K562 (cell line): Measurements from ENCODE around the gene AKNA. TPM values are rescaled to one million over a fixed set of nuclear protein-coding genes. Genes with fewer than 3 reads are reported as not detected.

Experiments
- ATAC-seq: fragments of 200-7000 bp; cut with Tn5 transposase; 3 replicates; pipeline ENCODE4 v1.9.1; 2020; ENCODE audit warnings: moderate library complexity
- BruUV-seq: library from RNA; stranded (reverse); fragments of 400-500 nt; replicated peaks from 2 replicates; lab custom pipeline; 2021; lab: Mats Ljungman, UMichigan
- CTCF ChIA-PET: fragments of 300-600 bp; formaldehyde crosslinking; extraction: SDS; loops from one replicate; lab custom pipeline; 2021; ENCODE audit warnings: low intra/inter-chr PET ratio; lab: Yijun Ruan, JAX
- POLR2A ChIA-PET: fragments of 300-600, 350-650 bp; sonication (Branson Sonifier 250); formaldehyde crosslinking; extraction: SDS; loops from one replicate; lab custom pipeline; 2021; ENCODE audit warnings: antibody characterized with exemption, inconsistent platforms; lab: Yijun Ruan, JAX
- DNase-seq, 4 experiments: peaks; one replicate each; pipeline versions ENCODE4 v3.0.0 to v3.0.0-alpha.2; 2011 to 2018; ENCODE audit warnings: low spot score in 3 of 4, mixed read lengths in 3 of 4; ENCODE audit errors: extremely low read depth in 1 of 4
- FAIRE-seq: peaks from 2 replicates; lab custom pipeline; 2011; peaks lifted over from hg19 to GRCh38; lab: Jason Lieb, UNC
- H2AFZ ChIP-seq: 2 replicates; pipeline ENCODE4 v1.6.0; 2011; ENCODE audit warnings: low read depth, low read length, control low read depth, inconsistent platforms
- H3K27ac ChIP-seq: fragments of 200-600 bp; 3 replicates; pipeline ENCODE4 v1.8.0; 2011; ENCODE audit warnings: low read depth, mild to moderate bottlenecking, control low read depth, inconsistent platforms, low read length, moderate library complexity, mixed read lengths; ENCODE audit errors: extremely low read depth
- H3K27me3 ChIP-seq, 2 experiments: fragments of 300-600 bp in 1 of 2; 2 replicates in 1 of 2; 3 replicates in 1 of 2; pipeline versions ENCODE4 v1.6.0 to v1.8.0; 2011; ENCODE audit warnings: inconsistent platforms in 2 of 2, low read length in 2 of 2, mild to moderate bottlenecking in 1 of 2, mixed read lengths in 1 of 2, moderate library complexity in 1 of 2; ENCODE audit not compliant: control insufficient read depth in 2 of 2, insufficient read depth in 2 of 2
- H3K36me3 ChIP-seq: fragments of 300-600 bp; 3 replicates; pipeline ENCODE4 v1.8.0; 2011; ENCODE audit warnings: mild to moderate bottlenecking, low read length, inconsistent platforms; ENCODE audit not compliant: control insufficient read depth, insufficient read depth
- H3K4me1 ChIP-seq, 2 experiments: fragments of 200-600 bp in 1 of 2; replicated peaks in 1 of 2; 2 replicates in 1 of 2; 3 replicates in 1 of 2; pipeline versions ENCODE4 v1.5.1 to v1.8.0; 2011; ENCODE audit warnings: inconsistent platforms in 2 of 2, low read length in 2 of 2, mild to moderate bottlenecking in 1 of 2, mixed read lengths in 1 of 2, moderate library complexity in 1 of 2; ENCODE audit not compliant: control insufficient read depth in 2 of 2, insufficient read depth in 2 of 2
- H3K4me2 ChIP-seq: 2 replicates; pipeline ENCODE4 v1.6.1; 2011; ENCODE audit warnings: low read length, control low read depth, inconsistent platforms, mixed read lengths; ENCODE audit not compliant: insufficient read depth
- H3K4me3 ChIP-seq: fragments of 200-600 bp; sonication (generic), shearing (Covaris generic); 2 replicates; pipeline ENCODE4 v1.5.1; 2016; ENCODE audit warnings: control low read depth, inconsistent platforms
- H3K79me2 ChIP-seq: fragments of 200-600 bp; 3 replicates; pipeline ENCODE4 v1.8.0; 2011; ENCODE audit warnings: low read length, inconsistent platforms; ENCODE audit not compliant: control insufficient read depth, insufficient read depth
- H3K9ac ChIP-seq, 2 experiments: 2 replicates each; pipeline versions ENCODE4 v1.6.0 to v1.6.1; 2011; ENCODE audit warnings: low read depth in 2 of 2, low read length in 2 of 2, control low read depth in 1 of 2, inconsistent platforms in 1 of 2, mild to moderate bottlenecking in 1 of 2, mixed read lengths in 1 of 2; ENCODE audit not compliant: insufficient read depth in 1 of 2
- H3K9me1 ChIP-seq: one replicate; pipeline ENCODE4 v1.6.0; 2011; ENCODE audit warnings: inconsistent platforms, mild to moderate bottlenecking, low read length, moderate library complexity; ENCODE audit not compliant: control insufficient read depth, insufficient read depth
- H3K9me3 ChIP-seq: replicated peaks from 2 replicates; pipeline ENCODE4 v1.5.1; 2011; ENCODE audit warnings: low read depth, low read length, inconsistent platforms; ENCODE audit not compliant: control insufficient read depth, insufficient read depth
- H4K20me1 ChIP-seq: replicated peaks from 2 replicates; pipeline ENCODE4 v1.6.1; 2011; ENCODE audit warnings: low read length, inconsistent platforms, mixed read lengths; ENCODE audit not compliant: control insufficient read depth, insufficient read depth
- BCL6 ChIP-seq: fragments of 250-450 bp; sonication (Bioruptor Pico); IDR thresholded peaks from 2 replicates; pipeline ENCODE4 v1.4.0; 2020
- MYC ChIP-seq, 2 experiments: fragments of 250-450 bp in 1 of 2; sonication (Bioruptor Pico) in 1 of 2; IDR thresholded peaks; 2 replicates each; pipeline versions ENCODE4 v1.5.1 to v1.6.1; 2012 to 2021; ENCODE audit warnings: low read depth in 2 of 2, borderline replicate concordance in 1 of 2, improper control_type of control experiment in 1 of 2, low read length in 1 of 2, mild to moderate bottlenecking in 1 of 2, moderate library complexity in 1 of 2
- PHB2 ChIP-seq: fragments of 450-650 bp; IDR thresholded peaks from 2 replicates; pipeline ENCODE4 v1.6.1; 2017; ENCODE audit warnings: low read depth
- ZBTB5 ChIP-seq: fragments of 450-650 bp; IDR thresholded peaks from 2 replicates; pipeline ENCODE4 v1.6.1; 2017; ENCODE audit warnings: antibody characterized with exemption
- WGBS: fragments of 100-300 bp; shearing (Covaris generic); methylation state at CpG from one replicate; pipeline ENCODE4 v1.1.6; 2016; ENCODE audit warnings: low coverage, mixed read lengths; ENCODE audit not compliant: insufficient coverage; ENCODE audit errors: missing lambda C conversion rate; 5-methylcytosine and 5-hydroxymethylcytosine counted together
- in situ Hi-C: fragments of 300-500 bp; cut with MboI; formaldehyde crosslinking; loops from 4 replicates; pipeline ENCODE4 v1.15.0; 2018; ENCODE audit warnings: inconsistent platforms, mixed read lengths
- intact Hi-C: fragments of 100-400 bp; cut with micrococcal nuclease; formaldehyde crosslinking; loops from 2 replicates; pipeline ENCODE4 v1.14.2; 2022
- polyA plus RNA-seq, 8 experiments: library from polyadenylated mRNA; depleted of rRNA in 4 of 8; stranded (reverse) in 5 of 8; unstranded in 3 of 8; fragments of >200 nt; fragmentation: Nextera tagmentation in 2 of 8; fragmentation: Illumina TruSeq in 1 of 8; extraction: Ambion mirVana in 2 of 8; extraction: Trizol in 1 of 8; gene quantifications; 2 replicates each; pipeline versions ENCODE4 v1.2.1 to v1.2.3, GENCODE V29; 2011 to 2014; ENCODE audit warnings: inconsistent platforms in 1 of 8, missing spikeins in 1 of 8
- total RNA-seq, 7 experiments: library from RNA; depleted of rRNA in 6 of 7; stranded (reverse); fragments of >200 nt in 6 of 7; fragmentation: Illumina TruSeq in 2 of 7; extraction: Trizol in 2 of 7; gene quantifications; 2 replicates each; pipeline versions ENCODE4 v1.2.1 to v1.2.3, GENCODE V29; 2011 to 2021; ENCODE audit warnings: low replicate concordance in 1 of 7
- TF ChIP-seq, protein P1 (sequence below): fragments of 250-450 bp; sonication (Bioruptor Pico); IDR thresholded peaks from 2 replicates; pipeline ENCODE4 v1.8.0; 2022; ENCODE audit warnings: moderate library complexity, mild to moderate bottlenecking, inconsistent platforms
- TF ChIP-seq, protein P2 (sequence below), 3 experiments: fragments of 200-800 bp in 1 of 3; sonication (Bioruptor generic) in 1 of 3; sonication (generic) in 1 of 3; formaldehyde crosslinking in 1 of 3; IDR thresholded peaks; 2 replicates each; pipeline versions ENCODE4 v1.6.1 to v1.8.0; 2016 to 2022; ENCODE audit warnings: mild to moderate bottlenecking in 2 of 3, missing compliant biosample characterization in 2 of 3, missing genetic modification characterization in 2 of 3, missing genetic modification reagents in 1 of 3

AKNA gene
- total and polyA plus RNA-seq, 9 of the 15 experiments (the other 6 are each of a cell fraction or from before 2014, with no cell fraction given) = 0.29 to 20.5 (median 3.9) TPM

- TF ChIP-seq MYC (IDR thresholded peaks at IDR 0.05; ENCODE audit: low read depth, low read length) = no peak
- TF ChIP-seq MYC (CRISPR knock-in tag; IDR thresholded peaks at IDR 0.05; ENCODE audit: borderline replicate concordance, low read depth) = no peak
- no peak for TF ChIP-seq PHB2
- TF ChIP-seq, protein P1, sequence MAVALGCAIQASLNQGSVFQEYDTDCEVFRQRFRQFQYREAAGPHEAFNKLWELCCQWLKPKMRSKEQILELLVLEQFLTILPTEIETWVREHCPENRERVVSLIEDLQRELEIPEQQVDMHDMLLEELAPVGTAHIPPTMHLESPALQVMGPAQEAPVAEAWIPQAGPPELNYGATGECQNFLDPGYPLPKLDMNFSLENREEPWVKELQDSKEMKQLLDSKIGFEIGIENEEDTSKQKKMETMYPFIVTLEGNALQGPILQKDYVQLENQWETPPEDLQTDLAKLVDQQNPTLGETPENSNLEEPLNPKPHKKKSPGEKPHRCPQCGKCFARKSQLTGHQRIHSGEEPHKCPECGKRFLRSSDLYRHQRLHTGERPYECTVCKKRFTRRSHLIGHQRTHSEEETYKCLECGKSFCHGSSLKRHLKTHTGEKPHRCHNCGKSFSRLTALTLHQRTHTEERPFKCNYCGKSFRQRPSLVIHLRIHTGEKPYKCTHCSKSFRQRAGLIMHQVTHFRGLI = no peak
- TF ChIP-seq, protein P2, sequence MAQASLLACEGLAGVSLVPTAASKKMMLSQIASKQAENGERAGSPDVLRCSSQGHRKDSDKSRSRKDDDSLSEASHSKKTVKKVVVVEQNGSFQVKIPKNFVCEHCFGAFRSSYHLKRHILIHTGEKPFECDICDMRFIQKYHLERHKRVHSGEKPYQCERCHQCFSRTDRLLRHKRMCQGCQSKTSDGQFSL (CRISPR knock-in tag; IDR thresholded peaks at IDR 0.05) = no peak
- TF ChIP-seq, protein P2 (tag; IDR thresholded peaks at IDR 0.05) = no peak
- TF ChIP-seq BCL6 (CRISPR knock-in tag) = no peak
- TF ChIP-seq, all 486 proteins: peak for 0
Measured at GRCh38 chr9:114314256-114314867, 73.4 kb downstream of the AKNA start (continued).

DNA sequence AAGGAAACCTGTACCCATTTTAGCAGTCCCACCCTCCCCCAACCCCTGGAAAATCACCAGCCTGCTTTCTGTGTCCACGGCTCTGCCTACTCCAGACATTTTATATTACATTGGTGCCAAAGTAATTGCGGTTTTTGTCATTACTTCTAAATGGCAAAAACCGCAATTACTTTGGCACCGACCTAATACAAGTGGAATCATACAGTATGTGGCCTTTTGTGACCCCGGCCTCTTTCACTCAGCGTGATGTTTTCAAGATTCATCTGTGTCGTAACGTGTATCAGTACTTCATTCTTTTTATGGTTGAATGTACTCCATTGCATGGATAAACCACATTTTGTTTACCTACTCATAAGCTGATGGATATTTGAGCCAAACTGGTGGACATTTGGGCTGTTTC is 74.6 kb downstream of the AKNA start:
- POLR2A ChIA-PET = no interaction called here
- no peaks in the 10 kb centered on the region for H3K36me3 ChIP-seq
- DNase-seq = no peak
- H3K4me1 ChIP-seq = no peaks in the 10 kb centered on the region; a peak in 1 of 5 replicates
- ATAC-seq = no peak
- no peak for FAIRE-seq
- no peak overlapping the region for H3K27ac ChIP-seq
- in situ Hi-C loops (no loop called here), intact Hi-C loops (no loop called here)
- peaks cover 18 to 39% of the 10 kb centered on the region in 2 experiments for H3K27me3 ChIP-seq
- H3K9me3 ChIP-seq = no peaks in the 10 kb centered on the region
- H3K4me3 ChIP-seq = no peak overlapping the region
- WGBS = 3% methylated on average over 8 of the region's 8 CpGs
- H3K9ac ChIP-seq = no peak overlapping the region
- no peak overlapping the region for H3K4me2 ChIP-seq
- TF ChIP-seq ZBTB5 = no peak
- no peaks in the 10 kb centered on the region for H4K20me1 ChIP-seq
- no peaks in the 10 kb centered on the region for H3K9me1 ChIP-seq
- H3K79me2 ChIP-seq = no peaks in the 10 kb centered on the region
- CTCF ChIA-PET = no interaction called here
- no peak overlapping the region for H2AFZ ChIP-seq
- BruUV-seq = no TSS peak
